ENCODE results near the gene SQOR. TPM values are rescaled to one million over a fixed set of nuclear protein-coding genes. Genes with fewer than 3 reads are reported as not detected.
A peak's percentile ranks its signal among the peaks of the same experiment; 100 is the strongest.

SQOR gene
- total RNA-seq, 1 experiment from 2014 or later: 17.6 TPM

DNA sequence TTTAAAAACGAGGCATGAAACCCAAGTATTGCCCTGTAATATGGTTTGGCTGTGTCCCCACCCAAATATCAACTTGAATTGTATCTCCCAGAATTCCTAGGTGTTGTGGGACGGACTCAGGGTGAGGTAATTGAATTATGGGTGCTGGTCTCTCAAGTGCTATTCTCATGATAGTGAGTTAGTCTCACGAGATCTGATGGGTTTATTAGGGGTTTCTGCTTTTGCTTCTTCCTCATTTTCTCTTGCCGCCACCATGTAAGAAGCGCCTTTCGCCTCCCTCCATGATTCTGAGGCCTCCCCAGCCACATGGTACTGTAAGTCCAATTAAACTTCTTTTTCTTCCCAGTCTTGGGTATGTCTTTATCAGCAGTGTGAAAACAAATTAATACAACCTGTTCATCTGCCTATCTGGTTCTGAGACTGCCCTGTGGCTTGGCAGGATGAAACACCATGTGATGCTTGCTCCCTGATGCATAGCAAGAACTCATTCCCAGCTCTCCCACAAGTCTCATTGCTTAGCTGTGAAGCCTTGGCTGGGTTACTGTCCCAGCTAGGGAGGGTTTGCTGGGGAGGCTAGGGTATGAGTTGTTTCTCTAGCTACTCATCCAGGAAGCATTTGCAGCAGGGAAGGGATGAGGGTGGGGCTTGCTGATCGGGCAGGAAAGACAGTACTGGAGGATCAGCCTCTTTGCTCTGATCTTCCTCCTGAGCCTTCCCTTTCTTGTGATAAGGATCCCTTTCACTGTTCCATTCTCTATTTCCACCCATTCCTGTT, 3.7 kb upstream of the SQOR start:
- peak overlapping the region; percentile 31 to 56 for H3K4me3 ChIP-seq (replicated peaks in 1 of 2; ENCODE audit: low read depth in 1 of 2, low read length in 2 of 2)

More for the DNA sequence above, 3.7 kb upstream of the SQOR start:
- peak overlapping the region; percentile 37 for H3K9ac ChIP-seq (ENCODE audit: low read length)
- H2AFZ ChIP-seq (ENCODE audit: low read depth, low read length, poor library complexity, severe bottlenecking): peak overlapping the region; percentile 63
- H3K9me2 ChIP-seq (ENCODE audit: insufficient read depth): no peaks in the 10 kb centered on the region
- DNase-seq (ENCODE audit: low read depth, low spot score) (peak; percentile 40), ATAC-seq (peak; percentile 28)
- H3K79me2 ChIP-seq (ENCODE audit: insufficient read depth, low read length): no peaks in the 10 kb centered on the region
- no peaks in the 10 kb centered on the region for H4K20me1 ChIP-seq (ENCODE audit: insufficient read depth)
- peaks cover 11 to 37% of the 10 kb centered on the region in 2 experiments for H3K4me1 ChIP-seq (ENCODE audit: control insufficient read depth in 1 of 2, insufficient read depth in 2 of 2, low read length in 2 of 2)
- H3K36me3 ChIP-seq (ENCODE audit: control insufficient read depth in 1 of 2, insufficient read depth in 2 of 2, low read length in 2 of 2): no peaks in the 10 kb centered on the region
- no peaks in the 10 kb centered on the region for H3K27me3 ChIP-seq (ENCODE audit: insufficient read depth, low read length)
- ChIA-PET CTCF (interaction anchor here (1.4 kb wide), 1 partner anchor 17 kb away, joined by 7 read pairs; no protein-coding TSS in a partner anchor), POLR2A (interaction anchor here (0.9 kb wide), 1 partner anchor 17 kb away, joined by 3 read pairs; no protein-coding TSS in a partner anchor), RAD21 (ENCODE audit: low non-redundant PET in 1 of 2, low total read pairs in 2 of 2, uncharacterized antibody in 2 of 2, unreplicated experiment in 2 of 2) (no interaction called here)
- H3K4me2 ChIP-seq (ENCODE audit: low read length): peak overlapping the region; percentile 72
- BruUV-seq (replicated peaks): no TSS peak
- intact Hi-C loops (cut with micrococcal nuclease): no loop called here
- H3K27ac ChIP-seq (ENCODE audit: low read depth, low read length): peak overlapping the region; percentile 53
- no peak for TF ChIP-seq ZNF274 (IDR thresholded peaks at IDR 0.05; ENCODE audit: low read depth, low read length)
- TF ChIP-seq, protein P1, sequence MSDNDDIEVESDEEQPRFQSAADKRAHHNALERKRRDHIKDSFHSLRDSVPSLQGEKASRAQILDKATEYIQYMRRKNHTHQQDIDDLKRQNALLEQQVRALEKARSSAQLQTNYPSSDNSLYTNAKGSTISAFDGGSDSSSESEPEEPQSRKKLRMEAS (IDR thresholded peaks at IDR 0.05): peak; percentile 20; the same call in 1 of the 2 replicates
- TF ChIP-seq POLR2A (IDR thresholded peaks at IDR 0.05; ENCODE audit: borderline replicate concordance, extremely low read depth, insufficient read depth, insufficient read length): no peak
- no peak for TF ChIP-seq ZFX (IDR thresholded peaks at IDR 0.05)
- TF ChIP-seq, protein P2, sequence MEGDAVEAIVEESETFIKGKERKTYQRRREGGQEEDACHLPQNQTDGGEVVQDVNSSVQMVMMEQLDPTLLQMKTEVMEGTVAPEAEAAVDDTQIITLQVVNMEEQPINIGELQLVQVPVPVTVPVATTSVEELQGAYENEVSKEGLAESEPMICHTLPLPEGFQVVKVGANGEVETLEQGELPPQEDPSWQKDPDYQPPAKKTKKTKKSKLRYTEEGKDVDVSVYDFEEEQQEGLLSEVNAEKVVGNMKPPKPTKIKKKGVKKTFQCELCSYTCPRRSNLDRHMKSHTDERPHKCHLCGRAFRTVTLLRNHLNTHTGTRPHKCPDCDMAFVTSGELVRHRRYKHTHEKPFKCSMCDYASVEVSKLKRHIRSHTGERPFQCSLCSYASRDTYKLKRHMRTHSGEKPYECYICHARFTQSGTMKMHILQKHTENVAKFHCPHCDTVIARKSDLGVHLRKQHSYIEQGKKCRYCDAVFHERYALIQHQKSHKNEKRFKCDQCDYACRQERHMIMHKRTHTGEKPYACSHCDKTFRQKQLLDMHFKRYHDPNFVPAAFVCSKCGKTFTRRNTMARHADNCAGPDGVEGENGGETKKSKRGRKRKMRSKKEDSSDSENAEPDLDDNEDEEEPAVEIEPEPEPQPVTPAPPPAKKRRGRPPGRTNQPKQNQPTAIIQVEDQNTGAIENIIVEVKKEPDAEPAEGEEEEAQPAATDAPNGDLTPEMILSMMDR (IDR thresholded peaks at IDR 0.05 in 2 of 3, conservative IDR thresholded peaks at IDR 0.05 in 1 of 3; ENCODE audit: borderline replicate concordance in 1 of 3, insufficient read depth in 1 of 3, low read depth in 2 of 3, low read length in 2 of 3): no peak
- TF ChIP-seq CEBPB (IDR thresholded peaks at IDR 0.05; ENCODE audit: low read depth): no peak
- peak; percentile 12; the same call in 1 of the 2 replicates for TF ChIP-seq SP1 (IDR thresholded peaks at IDR 0.05; ENCODE audit: low read depth)
- peak; percentile 35; the same call in 1 of the 2 replicates for TF ChIP-seq JUND (IDR thresholded peaks at IDR 0.05)
- TF ChIP-seq YY1 (IDR thresholded peaks at IDR 0.05; ENCODE audit: extremely low read depth, insufficient replicate concordance, low read depth, low read length): no peak
- peak; percentile 59 for TF ChIP-seq POLR2AphosphoS5 (IDR thresholded peaks at IDR 0.05; ENCODE audit: low read depth, low read length)
- no peak; the same call in 1 of the 2 replicates for TF ChIP-seq ELF1 (IDR thresholded peaks at IDR 0.05; ENCODE audit: borderline replicate concordance, low read depth)
- TF ChIP-seq EGR1 (IDR thresholded peaks at IDR 0.05; ENCODE audit: low read depth): no peak
- TF ChIP-seq EZH2 (IDR thresholded peaks at IDR 0.05): no peak
- no peak for TF ChIP-seq SIN3A (IDR thresholded peaks at IDR 0.05; ENCODE audit: low read depth)
- TF ChIP-seq TCF7L2 (IDR thresholded peaks at IDR 0.05; ENCODE audit: borderline replicate concordance, extremely low read depth, insufficient read depth, insufficient read length): no peak
- TF ChIP-seq RAD21 (IDR thresholded peaks at IDR 0.05; ENCODE audit: low read depth): no peak
- no peak for TF ChIP-seq CBX3 (IDR thresholded peaks at IDR 0.05; ENCODE audit: low read depth)
- TF ChIP-seq FOSL1 (IDR thresholded peaks at IDR 0.05; ENCODE audit: low read depth): 0 out of 2 replicates have a peak, but pooled peaks have one; percentile 6
- no peak for TF ChIP-seq SRF (IDR thresholded peaks at IDR 0.05; ENCODE audit: low read depth)
- TF ChIP-seq, protein P3, sequence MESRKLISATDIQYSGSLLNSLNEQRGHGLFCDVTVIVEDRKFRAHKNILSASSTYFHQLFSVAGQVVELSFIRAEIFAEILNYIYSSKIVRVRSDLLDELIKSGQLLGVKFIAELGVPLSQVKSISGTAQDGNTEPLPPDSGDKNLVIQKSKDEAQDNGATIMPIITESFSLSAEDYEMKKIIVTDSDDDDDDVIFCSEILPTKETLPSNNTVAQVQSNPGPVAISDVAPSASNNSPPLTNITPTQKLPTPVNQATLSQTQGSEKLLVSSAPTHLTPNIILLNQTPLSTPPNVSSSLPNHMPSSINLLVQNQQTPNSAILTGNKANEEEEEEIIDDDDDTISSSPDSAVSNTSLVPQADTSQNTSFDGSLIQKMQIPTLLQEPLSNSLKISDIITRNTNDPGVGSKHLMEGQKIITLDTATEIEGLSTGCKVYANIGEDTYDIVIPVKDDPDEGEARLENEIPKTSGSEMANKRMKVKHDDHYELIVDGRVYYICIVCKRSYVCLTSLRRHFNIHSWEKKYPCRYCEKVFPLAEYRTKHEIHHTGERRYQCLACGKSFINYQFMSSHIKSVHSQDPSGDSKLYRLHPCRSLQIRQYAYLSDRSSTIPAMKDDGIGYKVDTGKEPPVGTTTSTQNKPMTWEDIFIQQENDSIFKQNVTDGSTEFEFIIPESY (IDR thresholded peaks at IDR 0.05; ENCODE audit: extremely low read depth, insufficient replicate concordance, low read length): no peak
- no peaks in the 10 kb centered on the region for H3K9me3 ChIP-seq (ENCODE audit: control insufficient read depth in 1 of 2, insufficient read depth in 1 of 2, low read depth in 1 of 2, low read length in 2 of 2)
